K562 (cell line): ENCODE measurements around the gene ACY1. TPM values are rescaled to one million over a fixed set of nuclear protein-coding genes. Genes with fewer than 3 reads are reported as not detected.

ENCODE experiments used
- BRF2 ChIP-seq: IDR thresholded peaks from 3 replicates; pipeline ENCODE4 v1.6.1; 2011; ENCODE audit warnings: borderline replicate concordance, mild to moderate bottlenecking; ENCODE audit not compliant: insufficient read length, insufficient read depth
- CLOCK ChIP-seq: fragments of 250-450 bp; sonication (Bioruptor Pico); IDR thresholded peaks from 2 replicates; pipeline ENCODE4 v1.4.0; 2020; ENCODE audit warnings: mild to moderate bottlenecking, moderate library complexity, borderline replicate concordance
- CTCF ChIP-seq, 3 experiments: IDR thresholded peaks in 2 of 3; conservative IDR thresholded peaks in 1 of 3; 2 replicates each; pipeline ENCODE4 v1.5.1; 2011 to 2012; ENCODE audit warnings: low read length in 3 of 3, mild to moderate bottlenecking in 3 of 3, control low read depth in 2 of 3, improper control_type of control experiment in 1 of 3, inconsistent platforms in 1 of 3, low read depth in 1 of 3, mixed read lengths in 1 of 3, moderate library complexity in 1 of 3; ENCODE audit not compliant: insufficient read depth in 2 of 3
- DMBX1 ChIP-seq: fragments of 250-450 bp; sonication (Bioruptor Pico); IDR thresholded peaks from 2 replicates; pipeline ENCODE4 v1.8.0; 2022; ENCODE audit warnings: inconsistent platforms, mild to moderate bottlenecking, moderate library complexity, borderline replicate concordance
- ETV6 ChIP-seq, 3 experiments: fragments of 150-350 bp in 1 of 3; sonication (generic) in 1 of 3; formaldehyde crosslinking in 1 of 3; IDR thresholded peaks; 2 replicates each; pipeline versions ENCODE4 v1.6.1 to v1.8.0; 2014 to 2022; ENCODE audit warnings: borderline replicate concordance in 2 of 3, low read depth in 2 of 3, antibody characterized with exemption in 1 of 3, low read length in 1 of 3, mild to moderate bottlenecking in 1 of 3, missing genetic modification reagents in 1 of 3
- FOXA3 ChIP-seq, 2 experiments: fragments of 450-650 bp in 1 of 2; sonication (generic) in 1 of 2; formaldehyde crosslinking; IDR thresholded peaks in 1 of 2; conservative IDR thresholded peaks in 1 of 2; 2 replicates each; pipeline versions ENCODE4 v1.4.0 to v1.8.0; 2020 to 2022; ENCODE audit warnings: mild to moderate bottlenecking in 2 of 2, missing genetic modification reagents in 1 of 2
- HBP1 ChIP-seq: fragments of 450-650 bp; formaldehyde crosslinking; IDR thresholded peaks from 2 replicates; pipeline ENCODE4 v1.4.0; 2022; ENCODE audit warnings: missing genetic modification characterization
- POLR2AphosphoS2 ChIP-seq: IDR thresholded peaks from 2 replicates; pipeline ENCODE4 v1.6.1; 2012; ENCODE audit warnings: low read length, improper control_type of control experiment
- POLR2B ChIP-seq: fragments of 450-650 bp; IDR thresholded peaks from 2 replicates; pipeline ENCODE4 v1.6.1; 2018; ENCODE audit warnings: low read depth; ENCODE audit not compliant: partially characterized antibody
- RBM15 ChIP-seq: fragments of 200-400 bp; formaldehyde crosslinking; IDR thresholded peaks from 2 replicates; pipeline ENCODE4 v1.6.1; 2018; ENCODE audit warnings: mild to moderate bottlenecking, low read length, moderate library complexity; ENCODE audit not compliant: insufficient read depth
- TCF7 ChIP-seq: sonication (generic); IDR thresholded peaks from 2 replicates; pipeline ENCODE4 v1.6.1; 2016; ENCODE audit warnings: antibody characterized with exemption, borderline replicate concordance
- UBTF ChIP-seq, 2 experiments: IDR thresholded peaks; 2 replicates each; pipeline ENCODE4 v1.6.1; 2012; ENCODE audit warnings: improper control_type of control experiment in 2 of 2, low read depth in 2 of 2, low read length in 2 of 2, borderline replicate concordance in 1 of 2
- USF2 ChIP-seq: sonication (generic); formaldehyde crosslinking; IDR thresholded peaks from 2 replicates; pipeline ENCODE4 v1.5.0; 2020; ENCODE audit warnings: missing genetic modification reagents
- ZC3H4 ChIP-seq: sonication (generic); formaldehyde crosslinking; IDR thresholded peaks from 2 replicates; pipeline ENCODE4 v1.9.0; 2021; ENCODE audit warnings: missing genetic modification reagents, borderline replicate concordance
- polyA plus RNA-seq, 8 experiments: library from polyadenylated mRNA; depleted of rRNA in 4 of 8; stranded (reverse) in 5 of 8; unstranded in 3 of 8; fragments of >200 nt; fragmentation: Nextera tagmentation in 2 of 8; fragmentation: Illumina TruSeq in 1 of 8; extraction: Ambion mirVana in 2 of 8; extraction: Trizol in 1 of 8; gene quantifications; 2 replicates each; pipeline versions ENCODE4 v1.2.1 to v1.2.3, GENCODE V29; 2011 to 2014; ENCODE audit warnings: inconsistent platforms in 1 of 8, missing spikeins in 1 of 8
- total RNA-seq, 7 experiments: library from RNA; depleted of rRNA in 6 of 7; stranded (reverse); fragments of >200 nt in 6 of 7; fragmentation: Illumina TruSeq in 2 of 7; extraction: Trizol in 2 of 7; gene quantifications; 2 replicates each; pipeline versions ENCODE4 v1.2.1 to v1.2.3, GENCODE V29; 2011 to 2021; ENCODE audit warnings: low replicate concordance in 1 of 7

ACY1 gene
- total and polyA plus RNA-seq, 9 of the 15 experiments (the other 6 are each of a cell fraction or from before 2014, with no cell fraction given): 70.7 to 195 (median 123) TPM

GRCh38 chr3:51982838-51983577 lies at the start of gene ACY1 (continued):
- TF ChIP-seq ETV6 (IDR thresholded peaks at IDR 0.05; ENCODE audit: borderline replicate concordance in 1 of 2, low read depth in 2 of 2, low read length in 1 of 2): no peak
- TF ChIP-seq ETV6 (CRISPR knock-in tag; IDR thresholded peaks at IDR 0.05; ENCODE audit: borderline replicate concordance): no peak
- TF ChIP-seq CLOCK: no peak
- TF ChIP-seq DMBX1 (CRISPR knock-in tag): no peak
- no peak for TF ChIP-seq HBP1 (CRISPR knock-in tag)
- peak; percentile 84 to 86; a peak in 2 of 4 replicates for TF ChIP-seq UBTF (IDR thresholded peaks at IDR 0.05; ENCODE audit: borderline replicate concordance in 1 of 2, low read depth in 2 of 2, low read length in 2 of 2)
- TF ChIP-seq TCF7: no peak
- TF ChIP-seq ZC3H4 (CRISPR knock-in tag): no peak
- TF ChIP-seq POLR2AphosphoS2: no peak
- TF ChIP-seq CTCF (IDR thresholded peaks at IDR 0.05 in 2 of 3, conservative IDR thresholded peaks at IDR 0.05 in 1 of 3; ENCODE audit: insufficient read depth in 2 of 3, low read depth in 1 of 3, low read length in 3 of 3): no peak
- no peak for TF ChIP-seq RBM15
- TF ChIP-seq BRF2: no peak
- TF ChIP-seq USF2 (CRISPR knock-in tag): peak; percentile 90
- TF ChIP-seq FOXA3 (CRISPR knock-in tag; conservative IDR thresholded peaks at IDR 0.05 in 1 of 2, IDR thresholded peaks at IDR 0.05 in 1 of 2): peak in 1 of 2 experiments; percentile 54; a peak in 1 of 4 replicates
- TF ChIP-seq POLR2B: no peak
